ENCODE measurements around the gene CRTC2. TPM values are rescaled to one million over a fixed set of nuclear protein-coding genes. Genes with fewer than 3 reads are reported as not detected.

Gene CRTC2
- total and polyA plus RNA-seq, 9 of the 15 experiments (the other 6 are each of a cell fraction or from before 2014, with no cell fraction given), result 2.7 to 26.4 (median 10.2) TPM

DNA sequence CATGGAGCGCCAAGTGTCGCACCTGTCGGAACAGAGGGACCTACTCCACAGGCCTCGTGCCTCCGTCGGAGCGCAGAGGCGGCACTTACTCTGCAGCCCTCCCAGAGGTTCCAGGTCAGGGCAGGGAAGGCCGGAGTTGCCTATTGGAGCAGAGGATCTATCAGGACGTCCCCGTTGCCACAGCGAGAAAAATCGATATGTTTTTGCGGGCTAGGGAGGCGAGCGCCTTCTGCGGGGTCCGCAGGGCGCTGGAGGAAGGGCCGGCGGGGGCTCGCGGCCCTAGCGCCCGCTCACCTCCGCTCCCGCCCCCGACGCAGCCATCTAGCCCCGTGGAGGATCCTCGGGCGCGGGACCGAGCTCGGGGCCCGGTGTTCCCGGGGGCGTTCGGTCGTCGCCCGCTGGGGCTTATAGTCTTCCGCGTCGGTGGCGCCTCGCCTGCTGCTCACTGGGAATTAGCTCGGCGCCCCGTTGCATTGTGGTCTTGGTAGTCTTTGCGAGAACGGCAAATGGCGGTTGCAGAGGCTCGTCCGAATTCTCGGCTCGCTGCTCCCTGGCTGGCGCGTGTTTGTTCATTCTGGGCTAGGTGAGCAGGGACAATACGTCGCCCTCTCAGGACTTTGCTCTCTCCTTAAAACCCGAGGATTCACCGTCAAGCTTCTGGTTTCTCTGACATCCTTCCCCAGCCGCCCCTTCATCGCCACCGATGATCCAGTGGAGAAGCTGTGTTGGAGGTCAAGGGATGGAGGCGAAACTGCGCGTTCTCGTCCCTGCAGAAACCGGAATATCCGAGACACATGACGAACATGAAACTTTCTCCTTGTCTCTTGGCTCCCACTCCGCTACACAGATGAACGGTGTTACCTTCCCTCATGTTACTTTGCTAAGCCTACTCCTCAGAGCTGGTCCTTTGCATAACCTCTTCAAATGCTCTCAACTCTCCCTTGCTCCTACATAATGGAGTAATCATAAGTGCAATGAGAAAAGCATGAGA, 19.1 kb upstream of the CRTC2 start, which contains the start of gene JTB (continued):
- TF ChIP-seq, protein P1, sequence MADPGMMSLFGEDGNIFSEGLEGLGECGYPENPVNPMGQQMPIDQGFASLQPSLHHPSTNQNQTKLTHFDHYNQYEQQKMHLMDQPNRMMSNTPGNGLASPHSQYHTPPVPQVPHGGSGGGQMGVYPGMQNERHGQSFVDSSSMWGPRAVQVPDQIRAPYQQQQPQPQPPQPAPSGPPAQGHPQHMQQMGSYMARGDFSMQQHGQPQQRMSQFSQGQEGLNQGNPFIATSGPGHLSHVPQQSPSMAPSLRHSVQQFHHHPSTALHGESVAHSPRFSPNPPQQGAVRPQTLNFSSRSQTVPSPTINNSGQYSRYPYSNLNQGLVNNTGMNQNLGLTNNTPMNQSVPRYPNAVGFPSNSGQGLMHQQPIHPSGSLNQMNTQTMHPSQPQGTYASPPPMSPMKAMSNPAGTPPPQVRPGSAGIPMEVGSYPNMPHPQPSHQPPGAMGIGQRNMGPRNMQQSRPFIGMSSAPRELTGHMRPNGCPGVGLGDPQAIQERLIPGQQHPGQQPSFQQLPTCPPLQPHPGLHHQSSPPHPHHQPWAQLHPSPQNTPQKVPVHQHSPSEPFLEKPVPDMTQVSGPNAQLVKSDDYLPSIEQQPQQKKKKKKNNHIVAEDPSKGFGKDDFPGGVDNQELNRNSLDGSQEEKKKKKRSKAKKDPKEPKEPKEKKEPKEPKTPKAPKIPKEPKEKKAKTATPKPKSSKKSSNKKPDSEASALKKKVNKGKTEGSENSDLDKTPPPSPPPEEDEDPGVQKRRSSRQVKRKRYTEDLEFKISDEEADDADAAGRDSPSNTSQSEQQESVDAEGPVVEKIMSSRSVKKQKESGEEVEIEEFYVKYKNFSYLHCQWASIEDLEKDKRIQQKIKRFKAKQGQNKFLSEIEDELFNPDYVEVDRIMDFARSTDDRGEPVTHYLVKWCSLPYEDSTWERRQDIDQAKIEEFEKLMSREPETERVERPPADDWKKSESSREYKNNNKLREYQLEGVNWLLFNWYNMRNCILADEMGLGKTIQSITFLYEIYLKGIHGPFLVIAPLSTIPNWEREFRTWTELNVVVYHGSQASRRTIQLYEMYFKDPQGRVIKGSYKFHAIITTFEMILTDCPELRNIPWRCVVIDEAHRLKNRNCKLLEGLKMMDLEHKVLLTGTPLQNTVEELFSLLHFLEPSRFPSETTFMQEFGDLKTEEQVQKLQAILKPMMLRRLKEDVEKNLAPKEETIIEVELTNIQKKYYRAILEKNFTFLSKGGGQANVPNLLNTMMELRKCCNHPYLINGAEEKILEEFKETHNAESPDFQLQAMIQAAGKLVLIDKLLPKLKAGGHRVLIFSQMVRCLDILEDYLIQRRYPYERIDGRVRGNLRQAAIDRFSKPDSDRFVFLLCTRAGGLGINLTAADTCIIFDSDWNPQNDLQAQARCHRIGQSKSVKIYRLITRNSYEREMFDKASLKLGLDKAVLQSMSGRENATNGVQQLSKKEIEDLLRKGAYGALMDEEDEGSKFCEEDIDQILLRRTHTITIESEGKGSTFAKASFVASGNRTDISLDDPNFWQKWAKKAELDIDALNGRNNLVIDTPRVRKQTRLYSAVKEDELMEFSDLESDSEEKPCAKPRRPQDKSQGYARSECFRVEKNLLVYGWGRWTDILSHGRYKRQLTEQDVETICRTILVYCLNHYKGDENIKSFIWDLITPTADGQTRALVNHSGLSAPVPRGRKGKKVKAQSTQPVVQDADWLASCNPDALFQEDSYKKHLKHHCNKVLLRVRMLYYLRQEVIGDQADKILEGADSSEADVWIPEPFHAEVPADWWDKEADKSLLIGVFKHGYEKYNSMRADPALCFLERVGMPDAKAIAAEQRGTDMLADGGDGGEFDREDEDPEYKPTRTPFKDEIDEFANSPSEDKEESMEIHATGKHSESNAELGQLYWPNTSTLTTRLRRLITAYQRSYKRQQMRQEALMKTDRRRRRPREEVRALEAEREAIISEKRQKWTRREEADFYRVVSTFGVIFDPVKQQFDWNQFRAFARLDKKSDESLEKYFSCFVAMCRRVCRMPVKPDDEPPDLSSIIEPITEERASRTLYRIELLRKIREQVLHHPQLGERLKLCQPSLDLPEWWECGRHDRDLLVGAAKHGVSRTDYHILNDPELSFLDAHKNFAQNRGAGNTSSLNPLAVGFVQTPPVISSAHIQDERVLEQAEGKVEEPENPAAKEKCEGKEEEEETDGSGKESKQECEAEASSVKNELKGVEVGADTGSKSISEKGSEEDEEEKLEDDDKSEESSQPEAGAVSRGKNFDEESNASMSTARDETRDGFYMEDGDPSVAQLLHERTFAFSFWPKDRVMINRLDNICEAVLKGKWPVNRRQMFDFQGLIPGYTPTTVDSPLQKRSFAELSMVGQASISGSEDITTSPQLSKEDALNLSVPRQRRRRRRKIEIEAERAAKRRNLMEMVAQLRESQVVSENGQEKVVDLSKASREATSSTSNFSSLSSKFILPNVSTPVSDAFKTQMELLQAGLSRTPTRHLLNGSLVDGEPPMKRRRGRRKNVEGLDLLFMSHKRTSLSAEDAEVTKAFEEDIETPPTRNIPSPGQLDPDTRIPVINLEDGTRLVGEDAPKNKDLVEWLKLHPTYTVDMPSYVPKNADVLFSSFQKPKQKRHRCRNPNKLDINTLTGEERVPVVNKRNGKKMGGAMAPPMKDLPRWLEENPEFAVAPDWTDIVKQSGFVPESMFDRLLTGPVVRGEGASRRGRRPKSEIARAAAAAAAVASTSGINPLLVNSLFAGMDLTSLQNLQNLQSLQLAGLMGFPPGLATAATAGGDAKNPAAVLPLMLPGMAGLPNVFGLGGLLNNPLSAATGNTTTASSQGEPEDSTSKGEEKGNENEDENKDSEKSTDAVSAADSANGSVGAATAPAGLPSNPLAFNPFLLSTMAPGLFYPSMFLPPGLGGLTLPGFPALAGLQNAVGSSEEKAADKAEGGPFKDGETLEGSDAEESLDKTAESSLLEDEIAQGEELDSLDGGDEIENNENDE (IDR thresholded peaks at IDR 0.05; ENCODE audit: low read depth, low read length), result no peak
- TF ChIP-seq, protein P2, sequence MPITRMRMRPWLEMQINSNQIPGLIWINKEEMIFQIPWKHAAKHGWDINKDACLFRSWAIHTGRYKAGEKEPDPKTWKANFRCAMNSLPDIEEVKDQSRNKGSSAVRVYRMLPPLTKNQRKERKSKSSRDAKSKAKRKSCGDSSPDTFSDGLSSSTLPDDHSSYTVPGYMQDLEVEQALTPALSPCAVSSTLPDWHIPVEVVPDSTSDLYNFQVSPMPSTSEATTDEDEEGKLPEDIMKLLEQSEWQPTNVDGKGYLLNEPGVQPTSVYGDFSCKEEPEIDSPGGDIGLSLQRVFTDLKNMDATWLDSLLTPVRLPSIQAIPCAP (CRISPR knock-in tag; IDR thresholded peaks at IDR 0.05; ENCODE audit: borderline replicate concordance), result no peak
- TF ChIP-seq FOS (IDR thresholded peaks at IDR 0.05; ENCODE audit: extremely low read depth, insufficient read length) (no peak), CEBPB (tag; IDR thresholded peaks at IDR 0.05) (no peak), STAT5A (IDR thresholded peaks at IDR 0.05; ENCODE audit: borderline replicate concordance, low read length) (no peak), NBN (IDR thresholded peaks at IDR 0.05; ENCODE audit: low read depth) (no peak), GTF2E2 (tag; IDR thresholded peaks at IDR 0.05) (peak; percentile 52; the same call in 1 of the 2 replicates), ZNF583 (CRISPR knock-in tag; IDR thresholded peaks at IDR 0.05) (no peak), BRD4 (IDR thresholded peaks at IDR 0.05) (no peak), TARDBP (IDR thresholded peaks at IDR 0.05) (no peak)
- TF ChIP-seq, protein P3, sequence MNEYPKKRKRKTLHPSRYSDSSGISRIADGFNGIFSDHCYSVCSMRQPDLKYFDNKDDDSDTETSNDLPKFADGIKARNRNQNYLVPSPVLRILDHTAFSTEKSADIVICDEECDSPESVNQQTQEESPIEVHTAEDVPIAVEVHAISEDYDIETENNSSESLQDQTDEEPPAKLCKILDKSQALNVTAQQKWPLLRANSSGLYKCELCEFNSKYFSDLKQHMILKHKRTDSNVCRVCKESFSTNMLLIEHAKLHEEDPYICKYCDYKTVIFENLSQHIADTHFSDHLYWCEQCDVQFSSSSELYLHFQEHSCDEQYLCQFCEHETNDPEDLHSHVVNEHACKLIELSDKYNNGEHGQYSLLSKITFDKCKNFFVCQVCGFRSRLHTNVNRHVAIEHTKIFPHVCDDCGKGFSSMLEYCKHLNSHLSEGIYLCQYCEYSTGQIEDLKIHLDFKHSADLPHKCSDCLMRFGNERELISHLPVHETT (CRISPR knock-in tag; conservative IDR thresholded peaks at IDR 0.05 in 1 of 2, IDR thresholded peaks at IDR 0.05 in 1 of 2), result peak in 1 of 2 experiments; percentile 90; a peak in 2 of 4 replicates
- TF ChIP-seq, protein P4, sequence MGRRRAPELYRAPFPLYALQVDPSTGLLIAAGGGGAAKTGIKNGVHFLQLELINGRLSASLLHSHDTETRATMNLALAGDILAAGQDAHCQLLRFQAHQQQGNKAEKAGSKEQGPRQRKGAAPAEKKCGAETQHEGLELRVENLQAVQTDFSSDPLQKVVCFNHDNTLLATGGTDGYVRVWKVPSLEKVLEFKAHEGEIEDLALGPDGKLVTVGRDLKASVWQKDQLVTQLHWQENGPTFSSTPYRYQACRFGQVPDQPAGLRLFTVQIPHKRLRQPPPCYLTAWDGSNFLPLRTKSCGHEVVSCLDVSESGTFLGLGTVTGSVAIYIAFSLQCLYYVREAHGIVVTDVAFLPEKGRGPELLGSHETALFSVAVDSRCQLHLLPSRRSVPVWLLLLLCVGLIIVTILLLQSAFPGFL (CRISPR knock-in tag; IDR thresholded peaks at IDR 0.05), result no peak

Data from K562 (cell line).